Hair follicular keratinocyte (primary cell): ENCODE data around the gene ANXA8L1. TPM values are rescaled to one million over a fixed set of nuclear protein-coding genes. Genes with fewer than 3 reads are reported as not detected.

ENCODE experiments used
- total RNA-seq: library from RNA; depleted of rRNA; stranded (reverse); fragments of >200 nt; gene quantifications from 2 replicates; pipeline ENCODE4 v1.2.3, GENCODE V29; 2015

Gene ANXA8L1, protein sequence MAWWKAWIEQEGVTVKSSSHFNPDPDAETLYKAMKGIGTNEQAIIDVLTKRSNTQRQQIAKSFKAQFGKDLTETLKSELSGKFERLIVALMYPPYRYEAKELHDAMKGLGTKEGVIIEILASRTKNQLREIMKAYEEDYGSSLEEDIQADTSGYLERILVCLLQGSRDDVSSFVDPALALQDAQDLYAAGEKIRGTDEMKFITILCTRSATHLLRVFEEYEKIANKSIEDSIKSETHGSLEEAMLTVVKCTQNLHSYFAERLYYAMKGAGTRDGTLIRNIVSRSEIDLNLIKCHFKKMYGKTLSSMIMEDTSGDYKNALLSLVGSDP
- 196 and 272 TPM in 2 replicates for total RNA-seq

DNA sequence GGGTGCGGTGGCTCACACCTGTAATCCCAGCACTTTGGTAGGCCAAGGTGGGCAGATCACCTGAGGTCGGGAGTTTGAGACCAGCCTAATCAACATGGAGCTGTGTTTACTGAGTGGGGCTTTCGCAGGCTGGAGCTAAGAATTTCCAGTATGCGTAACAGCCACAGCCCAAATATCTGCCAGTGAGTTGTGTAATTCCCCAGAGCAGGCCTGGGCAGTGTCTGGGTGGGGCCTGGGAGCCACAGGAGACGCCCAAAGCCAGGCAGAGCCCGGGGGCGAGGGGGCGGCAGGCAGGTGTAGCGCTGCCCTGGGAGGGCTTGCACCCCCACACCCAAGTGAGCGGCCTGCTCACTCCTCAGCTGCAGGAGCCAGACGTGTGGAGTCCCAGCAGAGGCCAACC, at the start of gene ANXA8L1:
ANXA8L1 (plus strand) TSS at position 371 of the 400 bp plus-strand sequence. CDS start 76 bp downstream, outside the sequence.

Other genes starting within 250 kb of the ANXA8L1 start
- gene ANTXRL, start 88.8 kb upstream of the ANXA8L1 start, total RNA-seq, result not detected in 2 replicates
- not detected in 2 replicates for gene NPY4R, start 90.2 kb downstream of the ANXA8L1 start, total RNA-seq
- 0.11 and 0.55 TPM in 2 replicates for gene GPRIN2, start 180.9 kb downstream of the ANXA8L1 start, total RNA-seq
- gene SYT15, start 203.4 kb downstream of the ANXA8L1 start, total RNA-seq, result under 0.01 and 0.08 TPM in 2 replicates